AG04449 (cell line): ENCODE measurements around the gene PEX7.

Source experiments
- CTCF ChIA-PET: fragments of 350-600 bp; formaldehyde crosslinking; extraction: SDS; loops from one replicate; lab custom pipeline; 2021; ENCODE audit warnings: antibody characterized with exemption; lab: Yijun Ruan, JAX
- POLR2A ChIA-PET: fragments of 400-600, 350-600 bp; formaldehyde crosslinking; extraction: SDS; loops from one replicate; lab custom pipeline; 2020; ENCODE audit warnings: antibody characterized with exemption, inconsistent platforms; lab: Yijun Ruan, JAX
- DNase-seq: peaks from one replicate; pipeline ENCODE4 v3.0.0-alpha.2; 2010; ENCODE audit warnings: low read depth, low spot score
- H3K4me3 ChIP-seq: 2 replicates; pipeline ENCODE4 v1.5.1; 2011; ENCODE audit warnings: low read depth, mild to moderate bottlenecking, control low read depth, low read length
- CTCF ChIP-seq: IDR thresholded peaks from one replicate; pipeline ENCODE4 v1.5.1; 2011; ENCODE audit warnings: mild to moderate bottlenecking, moderate library complexity, low read length, control low read depth, inconsistent platforms; ENCODE audit not compliant: insufficient read depth; ENCODE audit errors: missing control alignments

PEX7 gene

GRCh38 chr6:136822376-136823127, at the start of gene PEX7:
PEX7 (plus strand) TSS chr6:136822592; CDS start chr6:136822666, 74 bp downstream.
- ChIA-PET CTCF (interaction anchor here (0.9 to 2.9 kb wide), 12 partner anchors 10 to 449 kb away, joined by 3 to 18 read pairs (median 6); partner anchors contain the start of gene MAP3K5), POLR2A (interaction anchor here (0.5 to 0.8 kb wide), 3 partner anchors 11 to 212 kb away, joined by 3 read pairs; no protein-coding TSS in a partner anchor)
- H3K4me3 ChIP-seq, result peak within 1 kb of the TSS; percentile 82
- TF ChIP-seq CTCF, result peak; percentile 92
- peak; percentile 58 for DNase-seq

- H3K4me3 ChIP-seq, result no peak overlapping the region
- ChIA-PET CTCF (interaction anchor here (1.1 kb wide), 1 partner anchor 20 kb away, joined by 4 read pairs; the partner anchor contains the start of gene MAP3K5), POLR2A (interaction anchor here (0.7 kb wide), 1 partner anchor 39 kb away, joined by 3 read pairs; no protein-coding TSS in a partner anchor)
- DNase-seq, result no peak
- no peak for TF ChIP-seq CTCF
These were observed 49.5 kb upstream of the PEX7 start for GRCh38 chr6:136772685-136773472.

- DNase-seq, result no peak
- H3K4me3 ChIP-seq, result no peak overlapping the region
- CTCF ChIA-PET, result no interaction called here
- POLR2A ChIA-PET, result no interaction called here
- no peak for TF ChIP-seq CTCF
These were observed 49.0 kb upstream of the PEX7 start for GRCh38 chr6:136773473-136773796.

GRCh38 chr6:136774228-136775041, 48.0 kb upstream of the PEX7 start:
- ChIA-PET POLR2A (no interaction called here), CTCF (interaction anchor here (3.5 kb wide), 1 partner anchor 18 kb away, joined by 11 read pairs; the partner anchor contains the start of gene MAP3K5)
- DNase-seq, result no peak
- TF ChIP-seq CTCF, result no peak
- no peak overlapping the region for H3K4me3 ChIP-seq

- no peak for DNase-seq
- POLR2A ChIA-PET, result no interaction called here
- TF ChIP-seq CTCF, result no peak
- H3K4me3 ChIP-seq, result no peak overlapping the region
- CTCF ChIA-PET, result interaction anchor here (0.6 to 3.5 kb wide), 3 partner anchors 11 to 17 kb away, joined by 3 to 11 read pairs (median 3); partner anchors contain the start of gene MAP3K5
These were observed 47.3 kb upstream of the PEX7 start for GRCh38 chr6:136775081-136775480.
